ENCODE measurements around the gene PASD1. TPM values are rescaled to one million over a fixed set of nuclear protein-coding genes. Genes with fewer than 3 reads are reported as not detected.
A peak's percentile ranks its signal among the peaks of the same experiment; 100 is the strongest.

The PASD1 gene
- total and polyA plus RNA-seq, 8 donors = not detected

DNA sequence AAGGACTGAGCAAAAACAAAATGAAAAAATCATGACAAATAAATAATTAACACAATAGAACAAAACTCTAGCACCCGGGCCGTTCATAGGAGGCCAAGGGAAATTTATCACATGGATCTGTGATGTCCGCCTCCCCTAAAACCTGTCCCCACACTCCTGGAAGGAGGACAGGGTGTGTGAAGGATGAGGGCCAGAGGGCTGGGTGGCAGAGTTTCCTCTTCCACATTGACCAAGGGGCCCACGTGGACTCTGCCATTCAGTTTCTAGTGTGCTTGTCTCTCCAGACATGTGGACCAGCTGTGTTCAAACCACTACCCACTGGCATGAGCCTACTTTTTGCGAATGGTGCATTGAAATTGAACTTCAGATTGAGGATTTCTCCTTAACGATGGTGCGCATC is 138.1 kb downstream of the PASD1 start:
- no peak overlapping the region for H3K27ac ChIP-seq
- WGBS, 2 donors = 80 to 91% methylated on average over 7 of the region's 7 CpGs
- H3K9me3 ChIP-seq = no peaks in the 10 kb centered on the region
- no peaks in the 10 kb centered on the region for H3K27me3 ChIP-seq
- ATAC-seq (no peak), DNase-seq (no peak), FAIRE-seq (no peak)
- H3K4me1 ChIP-seq = no peaks in the 10 kb centered on the region
- intact Hi-C loops (cut with DNase I) = no loop called here
- TF ChIP-seq, protein P1, sequence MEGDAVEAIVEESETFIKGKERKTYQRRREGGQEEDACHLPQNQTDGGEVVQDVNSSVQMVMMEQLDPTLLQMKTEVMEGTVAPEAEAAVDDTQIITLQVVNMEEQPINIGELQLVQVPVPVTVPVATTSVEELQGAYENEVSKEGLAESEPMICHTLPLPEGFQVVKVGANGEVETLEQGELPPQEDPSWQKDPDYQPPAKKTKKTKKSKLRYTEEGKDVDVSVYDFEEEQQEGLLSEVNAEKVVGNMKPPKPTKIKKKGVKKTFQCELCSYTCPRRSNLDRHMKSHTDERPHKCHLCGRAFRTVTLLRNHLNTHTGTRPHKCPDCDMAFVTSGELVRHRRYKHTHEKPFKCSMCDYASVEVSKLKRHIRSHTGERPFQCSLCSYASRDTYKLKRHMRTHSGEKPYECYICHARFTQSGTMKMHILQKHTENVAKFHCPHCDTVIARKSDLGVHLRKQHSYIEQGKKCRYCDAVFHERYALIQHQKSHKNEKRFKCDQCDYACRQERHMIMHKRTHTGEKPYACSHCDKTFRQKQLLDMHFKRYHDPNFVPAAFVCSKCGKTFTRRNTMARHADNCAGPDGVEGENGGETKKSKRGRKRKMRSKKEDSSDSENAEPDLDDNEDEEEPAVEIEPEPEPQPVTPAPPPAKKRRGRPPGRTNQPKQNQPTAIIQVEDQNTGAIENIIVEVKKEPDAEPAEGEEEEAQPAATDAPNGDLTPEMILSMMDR (IDR thresholded peaks at IDR 0.05) = no peak
- H3K4me3 ChIP-seq = no peak overlapping the region
- no peaks in the 10 kb centered on the region for H3K36me3 ChIP-seq

DNA sequence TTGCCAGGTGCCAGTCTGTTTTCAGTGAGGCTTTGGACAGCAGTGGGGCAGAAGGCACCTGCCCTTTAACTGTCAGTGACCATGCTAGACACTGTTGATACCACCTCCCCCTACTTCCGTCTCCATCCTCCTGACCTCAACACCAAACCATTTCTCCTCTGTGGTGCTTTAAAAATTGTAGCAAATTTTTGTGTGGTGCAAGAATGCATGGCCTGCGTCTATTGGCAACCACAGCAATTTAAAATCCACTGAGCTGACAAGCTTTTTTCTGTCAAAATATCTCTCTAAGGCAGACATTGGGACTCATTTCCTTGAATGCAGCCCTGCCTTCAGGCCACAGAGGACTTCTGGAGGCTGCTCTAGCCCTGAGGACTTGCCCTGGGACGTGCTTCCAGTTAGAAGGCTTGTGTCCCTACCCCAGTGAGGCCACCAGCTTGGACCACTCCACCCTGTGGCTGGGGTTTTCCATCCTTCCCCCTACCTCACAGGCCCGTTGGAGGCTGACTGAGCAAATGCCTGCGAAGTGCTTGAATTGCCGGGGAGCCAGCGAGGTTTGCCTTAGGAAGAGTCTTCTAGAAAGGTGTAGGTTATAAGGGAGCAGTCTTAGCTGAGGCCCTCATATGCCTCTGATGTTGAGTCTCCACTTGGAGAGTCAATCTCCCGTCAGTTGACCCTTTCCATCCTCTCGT is 138.7 kb downstream of the PASD1 start:
- Histone ChIP-seq H3K27ac (no peak overlapping the region), H3K4me1 (no peaks in the 10 kb centered on the region), H3K36me3 (no peaks in the 10 kb centered on the region), H3K27me3 (no peaks in the 10 kb centered on the region), H3K9me3 (no peaks in the 10 kb centered on the region), H3K4me3 (no peak overlapping the region)
- intact Hi-C loops (cut with DNase I) = no loop called here
- DNase-seq (no peak), FAIRE-seq (no peak), ATAC-seq (peak in 1 of 4 donors; percentile 17)
- WGBS, 2 donors = 79 to 95% methylated on average over 9 of the region's 9 CpGs
- TF ChIP-seq, protein P1 (IDR thresholded peaks at IDR 0.05) = no peak

- WGBS, 2 donors = 47 to 51% methylated on average over 7 of the region's 7 CpGs
- Histone ChIP-seq H3K27ac (no peak overlapping the region), H3K9me3 (no peaks in the 10 kb centered on the region), H3K4me3 (no peak overlapping the region), H3K36me3 (no peaks in the 10 kb centered on the region), H3K27me3 (no peaks in the 10 kb centered on the region), H3K4me1 (no peaks in the 10 kb centered on the region)
- DNase-seq = peak in 3 of 6 donors; percentile 10 to 44 (median 38)
- intact Hi-C loops (cut with DNase I) = no loop called here
- TF ChIP-seq, protein P1 (IDR thresholded peaks at IDR 0.05) = no peak
- no peak for FAIRE-seq
- peak; percentile 37 to 65 (median 46) for ATAC-seq
Measured at GRCh38 chrX:151702741-151703340, 139.4 kb downstream of the PASD1 start.

GRCh38 chrX:151703487-151703886 is 140.0 kb downstream of the PASD1 start:
- 11 to 39% methylated on average over 7 of the region's 7 CpGs for WGBS, 2 donors
- no peaks in the 10 kb centered on the region for H3K36me3 ChIP-seq
- no peaks in the 10 kb centered on the region for H3K27me3 ChIP-seq
- H3K27ac ChIP-seq = no peak overlapping the region
- intact Hi-C loops (cut with DNase I) = no loop called here
- no peaks in the 10 kb centered on the region for H3K9me3 ChIP-seq
- TF ChIP-seq, protein P1 (IDR thresholded peaks at IDR 0.05) = no peak
- peak in 2 of 6 donors; percentile 49 to 61 for DNase-seq
- peak; percentile 43 to 74 (median 59) for ATAC-seq
- FAIRE-seq = no peak
- H3K4me3 ChIP-seq = no peak overlapping the region
- no peaks in the 10 kb centered on the region for H3K4me1 ChIP-seq

Measured in pancreas (tissue), 10 donors.